ENCODE results near the gene XRCC5. TPM values are rescaled to one million over a fixed set of nuclear protein-coding genes. Genes with fewer than 3 reads are reported as not detected.

XRCC5 gene
- total RNA-seq, 4 donors from 2014 or later, result 131 to 157 (median 141) TPM

- in situ Hi-C loops (cut with MboI; ENCODE audit: low sequenced_read_pairs in 4 of 4), result no loop called here
- no peaks in the 10 kb centered on the region for H3K9me3 ChIP-seq
- H3K36me3 ChIP-seq, result peaks cover 2 to 77% of the 10 kb centered on the region in 2 donors
- intact Hi-C loops (cut with DNase I; ENCODE audit: low total_unique reads), result no loop called here
- no peak for DNase-seq
- H3K4me1 ChIP-seq, result peaks cover 0 to 3% of the 10 kb centered on the region in 2 donors
- no peak overlapping the region for H3K27ac ChIP-seq
- ATAC-seq, result no peak
- no peaks in the 10 kb centered on the region for H3K27me3 ChIP-seq
- TF ChIP-seq POLR2A (IDR thresholded peaks at IDR 0.05), result no peak
- no peak for TF ChIP-seq CTCF (IDR thresholded peaks at IDR 0.05 in 4 of 5, conservative IDR thresholded peaks at IDR 0.05 in 1 of 5)
- H3K4me3 ChIP-seq, result no peak overlapping the region
Observed at GRCh38 chr2:216151313-216152025, 42.3 kb downstream of the XRCC5 start.

DNA sequence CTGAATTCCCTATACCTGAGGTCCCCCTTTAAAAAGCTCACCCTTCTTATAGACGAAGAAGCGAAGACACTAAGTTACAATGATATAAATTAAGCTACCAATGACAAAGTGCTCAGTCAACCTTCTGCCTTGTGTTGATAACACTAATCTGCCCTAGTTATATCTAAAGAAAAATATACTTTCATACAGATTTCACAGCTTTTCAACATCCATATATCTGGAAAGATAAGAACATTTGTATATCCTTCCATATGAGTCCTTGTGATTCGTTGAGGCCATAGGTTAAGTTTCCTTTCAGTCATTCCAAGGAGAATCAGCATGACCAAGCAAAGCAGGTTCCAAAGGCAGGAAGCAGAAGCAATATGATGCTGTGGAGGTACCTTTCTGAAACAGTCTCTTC is 46.8 kb downstream of the XRCC5 start:
- H3K9me3 ChIP-seq, result no peaks in the 10 kb centered on the region
- no peak for ATAC-seq
- H3K4me3 ChIP-seq, result no peak overlapping the region
- no peaks in the 10 kb centered on the region for H3K4me1 ChIP-seq
- peaks cover 3 to 65% of the 10 kb centered on the region in 2 donors for H3K36me3 ChIP-seq
- intact Hi-C loops (cut with DNase I; ENCODE audit: low total_unique reads) (no loop called here), in situ Hi-C loops (cut with MboI; ENCODE audit: low sequenced_read_pairs in 4 of 4) (no loop called here)
- H3K27me3 ChIP-seq, result no peaks in the 10 kb centered on the region
- H3K27ac ChIP-seq, result no peak overlapping the region
- DNase-seq, result no peak
- TF ChIP-seq POLR2A (IDR thresholded peaks at IDR 0.05), result no peak
- no peak for TF ChIP-seq CTCF (IDR thresholded peaks at IDR 0.05 in 4 of 5, conservative IDR thresholded peaks at IDR 0.05 in 1 of 5)

DNA sequence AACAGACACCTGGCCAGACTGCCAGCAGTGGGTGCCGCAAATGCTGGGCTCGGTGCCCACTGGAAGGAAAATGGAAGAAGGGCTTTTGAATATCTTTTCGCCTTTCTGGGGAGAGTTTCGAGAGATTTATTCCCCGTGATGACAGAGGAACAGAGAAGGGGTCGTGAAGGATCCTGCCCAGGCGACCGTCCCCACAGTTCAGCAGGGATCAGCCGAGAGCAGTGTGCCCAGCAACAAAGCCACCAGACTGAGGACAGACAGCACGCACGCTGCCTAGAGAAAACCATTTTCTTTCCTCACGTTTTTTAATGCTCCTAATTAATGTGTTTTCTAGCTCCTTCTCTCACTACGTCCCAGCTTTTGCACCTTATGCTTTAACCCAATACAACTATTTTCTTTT is 47.7 kb downstream of the XRCC5 start:
- no peak for ATAC-seq
- TF ChIP-seq CTCF (IDR thresholded peaks at IDR 0.05 in 4 of 5, conservative IDR thresholded peaks at IDR 0.05 in 1 of 5) (no peak), POLR2A (IDR thresholded peaks at IDR 0.05) (no peak)
- H3K27me3 ChIP-seq, result no peaks in the 10 kb centered on the region
- no peak overlapping the region for H3K27ac ChIP-seq
- in situ Hi-C loops (cut with MboI; ENCODE audit: low sequenced_read_pairs in 4 of 4), result no loop called here
- no peak for DNase-seq
- no peak overlapping the region for H3K4me3 ChIP-seq
- intact Hi-C loops (cut with DNase I; ENCODE audit: low total_unique reads), result no loop called here
- H3K36me3 ChIP-seq, result peaks cover 7 to 65% of the 10 kb centered on the region in 2 donors
- no peaks in the 10 kb centered on the region for H3K4me1 ChIP-seq
- no peaks in the 10 kb centered on the region for H3K9me3 ChIP-seq

DNA sequence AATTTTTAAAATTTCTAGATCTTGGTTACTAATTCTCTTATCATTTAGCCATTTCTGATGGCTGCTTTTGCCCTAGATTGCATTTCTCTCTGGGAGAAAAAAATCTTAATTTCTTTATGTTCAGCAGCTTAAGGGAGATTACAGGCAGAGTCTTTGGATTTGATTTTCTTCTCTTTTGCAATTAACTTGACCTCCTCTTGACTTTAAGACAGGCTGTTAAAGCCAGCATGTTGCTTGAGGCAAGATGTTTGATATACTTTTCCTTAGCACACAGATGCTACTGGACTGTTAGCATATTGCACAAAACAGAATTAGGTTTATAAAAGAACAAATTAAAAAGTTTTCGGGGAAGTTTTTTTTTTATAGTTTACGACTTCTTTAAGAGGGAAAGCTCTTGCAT is 50.0 kb downstream of the XRCC5 start:
- H3K27me3 ChIP-seq, result no peaks in the 10 kb centered on the region
- intact Hi-C loops (cut with DNase I; ENCODE audit: low total_unique reads) (no loop called here), in situ Hi-C loops (cut with MboI; ENCODE audit: low sequenced_read_pairs in 4 of 4) (no loop called here)
- TF ChIP-seq CTCF (IDR thresholded peaks at IDR 0.05 in 4 of 5, conservative IDR thresholded peaks at IDR 0.05 in 1 of 5) (no peak), POLR2A (IDR thresholded peaks at IDR 0.05) (no peak)
- peaks cover 9 to 65% of the 10 kb centered on the region in 2 donors for H3K36me3 ChIP-seq
- H3K4me3 ChIP-seq, result no peak overlapping the region
- ATAC-seq, result no peak
- H3K4me1 ChIP-seq, result no peaks in the 10 kb centered on the region
- no peak for DNase-seq
- H3K27ac ChIP-seq, result no peak overlapping the region
- H3K9me3 ChIP-seq, result no peaks in the 10 kb centered on the region

- ATAC-seq (no peak), DNase-seq (no peak)
- H3K4me1 ChIP-seq, result no peaks in the 10 kb centered on the region
- in situ Hi-C loops (cut with MboI; ENCODE audit: low sequenced_read_pairs in 4 of 4), result no loop called here
- TF ChIP-seq POLR2A (IDR thresholded peaks at IDR 0.05), result no peak
- no peak for TF ChIP-seq CTCF (IDR thresholded peaks at IDR 0.05 in 4 of 5, conservative IDR thresholded peaks at IDR 0.05 in 1 of 5)
- peaks cover 9 to 65% of the 10 kb centered on the region in 2 donors for H3K36me3 ChIP-seq
- H3K4me3 ChIP-seq, result no peak overlapping the region
- H3K9me3 ChIP-seq, result no peaks in the 10 kb centered on the region
- H3K27ac ChIP-seq, result no peak overlapping the region
- intact Hi-C loops (cut with DNase I; ENCODE audit: low total_unique reads), result no loop called here
- H3K27me3 ChIP-seq, result no peaks in the 10 kb centered on the region
Observed at GRCh38 chr2:216159646-216160045, 50.5 kb downstream of the XRCC5 start.
